GM18505 (cell line): ENCODE data around the gene WLS.
"Not testable (repeated sequence)": the region's sequence is repeated elsewhere in the genome, so short reads cannot be mapped to it uniquely, and the experiment has no call there.

Source experiments
- ATAC-seq: cut with Tn5 transposase; IDR thresholded peaks from one replicate; pipeline ENCODE4 v1.9.1; 2021; ENCODE audit not compliant: unreplicated experiment
- POLR2A ChIP-seq: IDR thresholded peaks from 4 replicates; pipeline ENCODE4 v1.6.1; 2011; ENCODE audit warnings: borderline replicate concordance; ENCODE audit not compliant: insufficient read depth, insufficient read length; ENCODE audit errors: extremely low read depth

WLS gene

GRCh38 chr1:68232289-68233148, at the start of gene WLS:
TSS of gene WLS (minus strand) at chr1:68232523. CDS start at chr1:68232299, 224 bp downstream.
- no peak for TF ChIP-seq POLR2A
- no peak for ATAC-seq

- no peak for ATAC-seq
- no peak for TF ChIP-seq POLR2A
These were observed 48.0 kb upstream of the WLS start for GRCh38 chr1:68280286-68280685.

DNA sequence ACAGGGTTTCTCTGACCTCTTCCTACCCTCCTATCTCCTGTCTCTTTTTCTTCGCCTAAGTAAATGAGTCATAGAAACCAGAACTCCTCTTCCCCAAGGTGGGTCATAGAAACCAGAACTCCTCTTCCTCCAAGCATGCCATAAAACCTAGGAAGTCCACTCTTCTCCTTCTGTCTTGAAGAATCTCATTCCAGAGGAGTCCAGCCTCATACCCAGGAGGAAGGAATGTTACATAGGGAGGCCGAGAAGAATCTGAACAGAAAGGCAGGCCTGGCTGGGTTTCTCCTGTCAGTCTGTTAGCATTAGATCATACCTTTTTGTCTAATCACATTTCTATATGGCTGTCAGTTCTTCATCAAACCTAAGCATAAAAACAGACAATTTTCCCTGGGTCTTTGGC, 47.5 kb upstream of the WLS start:
- no peak for ATAC-seq
- no peak for TF ChIP-seq POLR2A

GRCh38 chr1:68278221-68278620, 45.9 kb upstream of the WLS start:
- no peak for ATAC-seq
- no peak for TF ChIP-seq POLR2A

DNA sequence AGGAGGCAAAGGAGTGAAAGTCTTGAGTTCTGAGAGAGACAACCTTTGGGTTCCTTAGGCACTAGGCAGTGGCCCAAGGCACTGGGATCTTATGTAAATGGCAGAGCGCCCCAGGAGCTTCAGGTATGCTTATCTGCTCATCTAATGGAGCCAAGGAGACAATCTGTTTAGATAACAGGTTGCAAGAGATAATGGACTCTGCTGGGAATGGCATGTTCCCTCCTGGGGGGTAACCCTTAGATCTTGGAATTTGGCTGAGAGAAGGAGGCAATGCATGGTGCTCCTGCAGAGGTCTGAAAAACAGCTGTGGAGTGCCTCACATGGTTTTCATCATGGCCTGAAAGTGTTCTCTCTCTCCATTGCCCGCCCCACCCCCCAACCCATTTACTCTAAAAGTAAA, 44.1 kb upstream of the WLS start:
- no peak for ATAC-seq
- TF ChIP-seq POLR2A, result no peak

GRCh38 chr1:68273530-68273929, 41.2 kb upstream of the WLS start:
- no peak for TF ChIP-seq POLR2A
- no peak for ATAC-seq

DNA sequence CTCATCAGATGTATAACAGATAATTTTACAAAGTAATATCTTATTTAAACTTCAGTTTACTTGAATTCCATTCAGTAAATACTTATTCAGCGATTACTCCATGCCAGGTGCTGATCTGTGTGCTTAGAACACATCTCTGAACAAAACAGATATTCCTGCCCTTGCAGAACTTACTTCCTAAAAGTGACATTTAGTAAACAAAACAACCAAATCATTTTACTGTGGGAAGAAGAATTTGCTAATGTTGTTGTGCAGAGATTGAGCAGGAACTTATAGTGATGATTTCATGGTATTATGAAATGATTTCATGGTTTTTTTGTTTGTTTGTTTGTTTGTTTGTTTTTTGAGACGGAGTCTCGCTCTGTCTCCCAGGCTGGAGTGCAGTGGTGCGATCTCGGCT, 39.3 kb upstream of the WLS start:
- no peak for TF ChIP-seq POLR2A
- no peak for ATAC-seq

DNA sequence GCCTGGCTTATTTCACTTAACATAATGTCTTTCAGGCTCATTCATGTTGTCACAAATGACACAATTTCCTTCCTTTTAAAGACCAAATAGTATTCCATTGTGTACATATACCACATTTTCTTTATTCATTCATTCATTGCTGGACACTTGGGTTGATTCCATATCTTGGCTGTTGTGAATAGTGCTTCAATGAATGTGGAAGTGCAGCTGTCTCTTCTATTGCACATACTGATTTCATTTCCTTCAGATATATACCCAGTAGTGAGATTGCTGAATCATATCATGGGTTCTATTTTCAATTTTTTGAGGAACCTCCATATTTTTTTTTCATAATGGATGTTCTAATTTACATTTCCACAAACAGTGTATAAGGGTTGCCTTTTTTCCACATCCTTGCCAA, 38.6 kb upstream of the WLS start:
- no peak for ATAC-seq
- TF ChIP-seq POLR2A, result no peak

- no peak for ATAC-seq
- TF ChIP-seq POLR2A, result no peak
These were observed 37.5 kb upstream of the WLS start for GRCh38 chr1:68269637-68270430.

GRCh38 chr1:68268896-68269483, 36.7 kb upstream of the WLS start:
- no peak for TF ChIP-seq POLR2A
- ATAC-seq, result no peak

DNA sequence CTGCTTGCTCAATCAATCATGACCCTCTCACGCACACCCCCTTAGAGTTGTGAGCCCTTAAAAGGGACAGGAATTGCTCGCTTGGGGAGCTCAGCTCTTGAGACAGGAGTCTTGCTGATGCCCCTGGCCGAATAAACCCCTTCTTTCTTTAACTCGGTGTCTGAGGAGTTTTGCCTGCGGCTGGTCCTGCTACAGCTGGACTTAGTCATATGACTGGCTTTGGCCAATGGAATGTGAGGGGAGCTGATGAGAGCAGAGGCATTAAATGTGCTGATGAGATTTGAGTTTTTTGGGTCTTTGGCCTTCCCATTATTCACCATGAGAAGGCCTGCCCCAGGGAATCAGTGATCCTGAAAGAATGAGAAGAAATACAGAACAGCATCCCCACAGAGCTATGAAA, 24.5 kb upstream of the WLS start:
- not testable (repeated sequence) for ATAC-seq

DNA sequence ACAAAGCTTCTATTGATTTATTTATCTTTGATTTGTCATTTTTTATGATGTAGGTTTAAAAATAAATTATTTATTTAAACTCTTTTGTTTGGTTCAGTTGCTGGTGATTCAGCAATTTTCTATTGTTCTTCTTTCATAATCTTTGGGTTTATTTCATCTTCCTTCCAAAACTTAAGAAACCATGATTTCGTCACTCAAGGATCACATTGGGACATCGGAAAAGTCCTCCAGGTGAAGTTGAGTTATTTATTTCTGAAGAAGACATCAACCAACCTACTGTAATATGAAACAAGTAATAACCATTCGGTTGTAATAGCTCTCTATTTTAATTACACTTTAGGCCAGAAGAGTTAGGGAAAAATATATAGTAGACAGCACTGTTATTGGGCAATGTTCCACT, 23.0 kb upstream of the WLS start:
- ATAC-seq, result no peak
- no peak for TF ChIP-seq POLR2A

- no peak for ATAC-seq
- TF ChIP-seq POLR2A, result no peak
These were observed 22.4 kb upstream of the WLS start for GRCh38 chr1:68254667-68255226.

GRCh38 chr1:68237040-68237439, 4.7 kb upstream of the WLS start:
- ATAC-seq, result no peak

GRCh38 chr1:68234094-68234493, 1.8 kb upstream of the WLS start:
- ATAC-seq, result no peak
- no peak for TF ChIP-seq POLR2A

More at GRCh38 chr1:68237040-68237439, 4.7 kb upstream of the WLS start:
- no peak for TF ChIP-seq POLR2A
